HepG2 (cell line): ENCODE measurements around the gene GRHL1.
"Not testable (repeated sequence)": the region's sequence is repeated elsewhere in the genome, so short reads cannot be mapped to it uniquely, and the experiment has no call there.

Experiments
- AKAP8 ChIP-seq: sonication (generic); formaldehyde crosslinking; IDR thresholded peaks from 2 replicates; pipeline ENCODE4 v1.5.1; 2020; ENCODE audit warnings: mild to moderate bottlenecking, missing genetic modification reagents
- ARNT2 ChIP-seq: sonication (generic); formaldehyde crosslinking; IDR thresholded peaks from 2 replicates; pipeline ENCODE4 v1.8.0; 2022; ENCODE audit warnings: mild to moderate bottlenecking, low read depth, missing genetic modification reagents, moderate library complexity
- BRD4 ChIP-seq: sonication (generic); formaldehyde crosslinking; IDR thresholded peaks from 2 replicates; pipeline ENCODE4 v1.4.0; 2020; ENCODE audit warnings: missing genetic modification reagents
- CBX5 ChIP-seq: sonication (generic); formaldehyde crosslinking; IDR thresholded peaks from 2 replicates; pipeline ENCODE4 v1.4.0; 2020; ENCODE audit warnings: missing genetic modification reagents, borderline replicate concordance
- CHD4 ChIP-seq: fragments of 200-600 bp; sonication (generic); IDR thresholded peaks from 2 replicates; pipeline ENCODE4 v1.7.0; 2017; ENCODE audit warnings: mild to moderate bottlenecking, low read length, borderline replicate concordance
- FIP1L1 ChIP-seq: fragments of 200-400 bp; formaldehyde crosslinking; IDR thresholded peaks from 2 replicates; pipeline ENCODE4 v1.6.1; 2018; ENCODE audit warnings: low read depth, mild to moderate bottlenecking, low read length, moderate library complexity, borderline replicate concordance; ENCODE audit not compliant: insufficient read depth
- FOSL2 ChIP-seq: sonication (generic); formaldehyde crosslinking; IDR thresholded peaks from 2 replicates; pipeline ENCODE4 v1.4.0; 2020; ENCODE audit warnings: missing genetic modification reagents
- KLF6 ChIP-seq: IDR thresholded peaks from 2 replicates; pipeline ENCODE4 v1.8.0; 2016; ENCODE audit warnings: missing biosample characterization, missing genetic modification reagents
- POLR2AphosphoS2 ChIP-seq: IDR thresholded peaks from 2 replicates; pipeline ENCODE4 v1.6.1; 2011; ENCODE audit warnings: low read depth, low read length, improper control_type of control experiment
- RXRA ChIP-seq: sonication (generic); formaldehyde crosslinking; IDR thresholded peaks from 2 replicates; pipeline ENCODE4 v1.5.1; 2020; ENCODE audit warnings: missing genetic modification reagents
- ZKSCAN1 ChIP-seq: fragments of 150-350 bp; IDR thresholded peaks from 2 replicates; pipeline ENCODE4 v1.6.1; 2014; ENCODE audit warnings: low read length
- TF ChIP-seq, protein P1 (sequence below): sonication (generic); formaldehyde crosslinking; IDR thresholded peaks from 2 replicates; pipeline ENCODE4 v1.5.0; 2020; ENCODE audit warnings: missing genetic modification reagents

- not testable (repeated sequence) for TF ChIP-seq KLF6 (CRISPR knock-in tag); CHD4; AKAP8 (CRISPR knock-in tag); FOSL2; ZKSCAN1; RXRA (CRISPR knock-in tag); POLR2AphosphoS2; CBX5 (CRISPR knock-in tag); FIP1L1; ARNT2 (CRISPR knock-in tag); BRD4 (CRISPR knock-in tag)
- TF ChIP-seq, protein P1, sequence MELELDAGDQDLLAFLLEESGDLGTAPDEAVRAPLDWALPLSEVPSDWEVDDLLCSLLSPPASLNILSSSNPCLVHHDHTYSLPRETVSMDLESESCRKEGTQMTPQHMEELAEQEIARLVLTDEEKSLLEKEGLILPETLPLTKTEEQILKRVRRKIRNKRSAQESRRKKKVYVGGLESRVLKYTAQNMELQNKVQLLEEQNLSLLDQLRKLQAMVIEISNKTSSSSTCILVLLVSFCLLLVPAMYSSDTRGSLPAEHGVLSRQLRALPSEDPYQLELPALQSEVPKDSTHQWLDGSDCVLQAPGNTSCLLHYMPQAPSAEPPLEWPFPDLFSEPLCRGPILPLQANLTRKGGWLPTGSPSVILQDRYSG (CRISPR knock-in tag) = not testable (repeated sequence)
Observed at GRCh38 chr2:10012366-10012962, 61.0 kb downstream of the GRHL1 start.
